ENCODE measurements around the gene DAAM1.

DNA sequence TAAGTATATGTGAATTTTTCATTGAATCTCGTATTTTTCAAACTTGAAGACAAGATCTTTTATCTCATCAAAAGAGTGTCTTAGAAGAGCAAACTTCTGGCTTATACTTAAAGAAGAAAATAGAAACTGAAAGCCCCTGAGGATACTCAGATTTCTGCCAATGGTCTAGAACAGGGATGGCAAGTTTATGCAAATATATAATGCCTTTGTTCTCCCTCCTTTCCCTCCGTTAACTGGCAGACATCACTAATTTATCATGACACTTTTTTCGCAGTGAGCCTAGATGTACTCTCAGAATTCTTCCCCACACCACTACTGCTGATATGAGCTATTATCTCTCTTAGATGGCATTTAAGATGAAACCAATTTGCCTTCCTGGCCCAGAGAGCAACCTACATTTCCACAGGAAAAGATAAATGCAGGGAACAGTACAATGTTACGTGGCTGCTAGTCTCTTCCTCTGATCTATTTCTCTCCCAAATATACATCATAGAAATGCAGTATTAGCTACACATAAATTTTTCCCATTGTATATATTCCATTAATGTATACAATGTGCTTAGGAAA lies 40.0 kb upstream of the DAAM1 start:
- TF ChIP-seq POLR2AphosphoS5 (IDR thresholded peaks at IDR 0.05): no peak
- no peak for TF ChIP-seq POLR2A (IDR thresholded peaks at IDR 0.05)
- no peak for TF ChIP-seq EP300 (IDR thresholded peaks at IDR 0.05)
